ENCODE results near the gene GLRA2.

GRCh38 chrX:14591976-14592375 lies 62.6 kb downstream of the GLRA2 start:
- no peak for TF ChIP-seq POLR2A (IDR thresholded peaks at IDR 0.05)
- TF ChIP-seq, protein P1, sequence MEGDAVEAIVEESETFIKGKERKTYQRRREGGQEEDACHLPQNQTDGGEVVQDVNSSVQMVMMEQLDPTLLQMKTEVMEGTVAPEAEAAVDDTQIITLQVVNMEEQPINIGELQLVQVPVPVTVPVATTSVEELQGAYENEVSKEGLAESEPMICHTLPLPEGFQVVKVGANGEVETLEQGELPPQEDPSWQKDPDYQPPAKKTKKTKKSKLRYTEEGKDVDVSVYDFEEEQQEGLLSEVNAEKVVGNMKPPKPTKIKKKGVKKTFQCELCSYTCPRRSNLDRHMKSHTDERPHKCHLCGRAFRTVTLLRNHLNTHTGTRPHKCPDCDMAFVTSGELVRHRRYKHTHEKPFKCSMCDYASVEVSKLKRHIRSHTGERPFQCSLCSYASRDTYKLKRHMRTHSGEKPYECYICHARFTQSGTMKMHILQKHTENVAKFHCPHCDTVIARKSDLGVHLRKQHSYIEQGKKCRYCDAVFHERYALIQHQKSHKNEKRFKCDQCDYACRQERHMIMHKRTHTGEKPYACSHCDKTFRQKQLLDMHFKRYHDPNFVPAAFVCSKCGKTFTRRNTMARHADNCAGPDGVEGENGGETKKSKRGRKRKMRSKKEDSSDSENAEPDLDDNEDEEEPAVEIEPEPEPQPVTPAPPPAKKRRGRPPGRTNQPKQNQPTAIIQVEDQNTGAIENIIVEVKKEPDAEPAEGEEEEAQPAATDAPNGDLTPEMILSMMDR (IDR thresholded peaks at IDR 0.05) = no peak

Measured in lower leg skin (tissue), 3 donors.